NCI-H1417 (cell line): ENCODE data around the gene TTYH2.

Experiments used
- DNase-seq, 3 experiments: peaks; one replicate each; lab custom pipeline; 2025; lab: John Stamatoyannopoulos, UW

The TTYH2 gene

GRCh38 chr17:74288785-74289184, 75.4 kb downstream of the TTYH2 start:
- DNase-seq: no peak

GRCh38 chr17:74289688-74290087, 76.3 kb downstream of the TTYH2 start:
- no peak for DNase-seq

- no peak for DNase-seq
Measured at GRCh38 chr17:74290340-74290739, 77.0 kb downstream of the TTYH2 start.

- DNase-seq: no peak
Measured at GRCh38 chr17:74292495-74292894, 79.1 kb downstream of the TTYH2 start.

- no peak for DNase-seq
Measured at GRCh38 chr17:74295625-74296547, 82.5 kb downstream of the TTYH2 start.

- DNase-seq: peak; percentile 34 to 74 (median 38)
Measured at GRCh38 chr17:74296548-74296936, 83.2 kb downstream of the TTYH2 start.

- no peak for DNase-seq
Measured at GRCh38 chr17:74297941-74298340, 84.6 kb downstream of the TTYH2 start.

GRCh38 chr17:74298778-74299177, 85.4 kb downstream of the TTYH2 start:
- DNase-seq: no peak

GRCh38 chr17:74299226-74300009, 86.0 kb downstream of the TTYH2 start:
- no peak for DNase-seq

GRCh38 chr17:74303305-74303704, 89.9 kb downstream of the TTYH2 start:
- peak in 1 of 3 experiments; percentile 40 for DNase-seq

- no peak for DNase-seq
Measured at GRCh38 chr17:74304184-74304583, 90.8 kb downstream of the TTYH2 start.

- peak in 2 of 3 experiments; percentile 21 to 28 for DNase-seq
Measured at GRCh38 chr17:74305865-74306654, 92.7 kb downstream of the TTYH2 start.

- no peak for DNase-seq
Measured at GRCh38 chr17:74307984-74308773, 94.8 kb downstream of the TTYH2 start.

GRCh38 chr17:74309902-74310301, 96.5 kb downstream of the TTYH2 start:
- peak in 1 of 3 experiments; percentile 58 for DNase-seq
